COLO668 (cell line): ENCODE results near the gene PLAAT5.
"Not testable (repeated sequence)": the region's sequence is repeated elsewhere in the genome, so short reads cannot be mapped to it uniquely, and the experiment has no call there.

Experiments used
- DNase-seq: peaks from one replicate; lab custom pipeline; 2025; ENCODE audit not compliant: unreplicated experiment; lab: John Stamatoyannopoulos, UW

PLAAT5 gene

GRCh38 chr11:63490551-63491239 lies at the start of gene PLAAT5:
PLAAT5 (minus strand) TSS chr11:63491167; CDS start chr11:63491034, 133 bp downstream.
- no peak for DNase-seq

- no peak for DNase-seq
Observed at GRCh38 chr11:63537293-63538101, 46.5 kb upstream of the PLAAT5 start.

GRCh38 chr11:63536669-63537292 lies 45.8 kb upstream of the PLAAT5 start, which contains the start of gene PLAAT4:
PLAAT4 (plus strand) TSS chr11:63536808; CDS start chr11:63536869, 61 bp downstream.
- no peak for DNase-seq

- DNase-seq = no peak
Observed at GRCh38 chr11:63535734-63536133, 44.8 kb upstream of the PLAAT5 start.

- DNase-seq = no peak
Observed at GRCh38 chr11:63534895-63535461, 44.0 kb upstream of the PLAAT5 start.

GRCh38 chr11:63534076-63534475 lies 43.1 kb upstream of the PLAAT5 start:
- no peak for DNase-seq

- no peak for DNase-seq
Observed at GRCh38 chr11:63532799-63533475, 42.0 kb upstream of the PLAAT5 start.

- no peak for DNase-seq
Observed at GRCh38 chr11:63532117-63532516, 41.1 kb upstream of the PLAAT5 start.

GRCh38 chr11:63531074-63531792 lies 40.3 kb upstream of the PLAAT5 start:
- not testable (repeated sequence) for DNase-seq

- DNase-seq = no peak
Observed at GRCh38 chr11:63530021-63530420, 39.1 kb upstream of the PLAAT5 start.

GRCh38 chr11:63529373-63529772 lies 38.4 kb upstream of the PLAAT5 start:
- not testable (repeated sequence) for DNase-seq

- not testable (repeated sequence) for DNase-seq
Observed at GRCh38 chr11:63528729-63529278, 37.8 kb upstream of the PLAAT5 start.

- not testable (repeated sequence) for DNase-seq
Observed at GRCh38 chr11:63528156-63528555, 37.2 kb upstream of the PLAAT5 start.

GRCh38 chr11:63527667-63528066 lies 36.7 kb upstream of the PLAAT5 start:
- no peak for DNase-seq

GRCh38 chr11:63523151-63523550 lies 32.2 kb upstream of the PLAAT5 start:
- DNase-seq = no peak

- no peak for DNase-seq
Observed at GRCh38 chr11:63521896-63522295, 30.9 kb upstream of the PLAAT5 start.

- no peak for DNase-seq
Observed at GRCh38 chr11:63520606-63521170, 29.7 kb upstream of the PLAAT5 start.

GRCh38 chr11:63518548-63518947 lies 27.6 kb upstream of the PLAAT5 start:
- DNase-seq = no peak

GRCh38 chr11:63517156-63517555 lies 26.2 kb upstream of the PLAAT5 start:
- no peak for DNase-seq

- DNase-seq = no peak
Observed at GRCh38 chr11:63516109-63516508, 25.1 kb upstream of the PLAAT5 start.
